GM12878 (cell line): ENCODE data around the gene SLC35A4. TPM values are rescaled to one million over a fixed set of nuclear protein-coding genes. Genes with fewer than 3 reads are reported as not detected.

Experiments used
- CEBPB ChIP-seq, 2 experiments: fragments of 150-350 bp in 1 of 2; IDR thresholded peaks; 2 replicates each; pipeline ENCODE4 v1.6.1; 2012 to 2014; ENCODE audit warnings: low read depth in 2 of 2, low read length in 2 of 2, borderline replicate concordance in 1 of 2, inconsistent platforms in 1 of 2
- CUX1 ChIP-seq: IDR thresholded peaks from 2 replicates; pipeline ENCODE4 v1.6.1; 2012; ENCODE audit warnings: improper control_type of control experiment, low read depth, low read length; ENCODE audit not compliant: insufficient replicate concordance
- DPF2 ChIP-seq: fragments of 450-650 bp; IDR thresholded peaks from 2 replicates; pipeline ENCODE4 v1.6.1; 2017; ENCODE audit warnings: mild to moderate bottlenecking
- GABPA ChIP-seq: IDR thresholded peaks from 2 replicates; pipeline ENCODE4 v1.6.1; 2014; ENCODE audit warnings: antibody characterized with exemption, low read depth, mild to moderate bottlenecking, inconsistent platforms
- HCFC1 ChIP-seq: fragments of 150-350 bp; IDR thresholded peaks from 2 replicates; pipeline ENCODE4 v1.6.1; 2014; ENCODE audit warnings: low read length
- HDAC6 ChIP-seq: fragments of 200-600 bp; sonication (generic); IDR thresholded peaks from one replicate; pipeline ENCODE4 v1.8.0; 2017; ENCODE audit warnings: antibody characterized with exemption; ENCODE audit not compliant: unreplicated experiment
- NBN ChIP-seq: fragments of 450-650 bp; IDR thresholded peaks from 2 replicates; pipeline ENCODE4 v1.6.1; 2016
- NR2F1 ChIP-seq: fragments of 450-650 bp; conservative IDR thresholded peaks from 2 replicates; pipeline ENCODE4 v1.6.1; 2017; ENCODE audit warnings: mild to moderate bottlenecking
- PAX8 ChIP-seq: fragments of 450-650 bp; IDR thresholded peaks from 2 replicates; pipeline ENCODE4 v1.6.1; 2017; ENCODE audit warnings: mild to moderate bottlenecking, moderate library complexity
- RAD51 ChIP-seq: fragments of 450-650 bp; IDR thresholded peaks from 2 replicates; pipeline ENCODE4 v1.6.1; 2016; ENCODE audit warnings: moderate library complexity, mild to moderate bottlenecking, inconsistent platforms
- SRF ChIP-seq, 2 experiments: IDR thresholded peaks; 2 replicates each; pipeline ENCODE4 v1.6.1; 2011; ENCODE audit warnings: low read depth in 2 of 2, low read length in 2 of 2, mild to moderate bottlenecking in 1 of 2, moderate library complexity in 1 of 2
- STAT3 ChIP-seq: IDR thresholded peaks from 2 replicates; pipeline ENCODE4 v1.6.1; 2011; ENCODE audit warnings: low read depth, low read length, improper control_type of control experiment
- TCF3 ChIP-seq: IDR thresholded peaks from 2 replicates; pipeline ENCODE4 v1.6.1; 2012; ENCODE audit warnings: low read depth, mild to moderate bottlenecking, low read length, borderline replicate concordance; ENCODE audit not compliant: insufficient read depth
- ZBTB4 ChIP-seq: fragments of 450-650 bp; formaldehyde crosslinking; IDR thresholded peaks from 2 replicates; pipeline ENCODE4 v1.4.0; 2022; ENCODE audit warnings: mild to moderate bottlenecking, moderate library complexity
- ZBTB40 ChIP-seq: fragments of 450-650 bp; IDR thresholded peaks from 2 replicates; pipeline ENCODE4 v1.6.1; 2016; ENCODE audit warnings: mild to moderate bottlenecking, moderate library complexity, borderline replicate concordance
- polyA plus RNA-seq, 11 experiments: library from polyadenylated mRNA; depleted of rRNA in 4 of 11; unstranded in 6 of 11; stranded (reverse) in 5 of 11; fragments of >200 nt; fragmentation: Nextera tagmentation in 4 of 11; fragmentation: Illumina TruSeq in 1 of 11; extraction: Ambion mirVana in 4 of 11; extraction: Trizol in 1 of 11; gene quantifications; 1 replicate in 1 of 11; 2 replicates in 10 of 11; pipeline versions ENCODE4 v1.2.1 to v1.2.3, GENCODE V29; 2011 to 2016; ENCODE audit warnings: inconsistent platforms in 2 of 11, missing spikeins in 2 of 11, low read depth in 1 of 11
- total RNA-seq, 4 experiments: library from RNA; depleted of rRNA in 3 of 4; stranded (reverse); fragments of >200 nt in 3 of 4; fragmentation: Illumina TruSeq in 1 of 4; extraction: Trizol in 1 of 4; gene quantifications; 2 replicates each; pipeline versions ENCODE4 v1.2.1 to v1.2.3, GENCODE V29; 2013 to 2021

The SLC35A4 gene
- total and polyA plus RNA-seq, 10 of the 15 experiments (the other 5 are each of a cell fraction or from before 2014, with no cell fraction given) = 23.8 to 167 (median 114) TPM

GRCh38 chr5:140547508-140548299 is 16.9 kb upstream of the SLC35A4 start, which contains the start of gene EIF4EBP3 (continued):
- TF ChIP-seq STAT3 = no peak
- TF ChIP-seq NBN = peak; percentile 65; the same call in 1 of the 2 replicates
- peak; percentile 31; the same call in 1 of the 2 replicates for TF ChIP-seq HCFC1
- no peak for TF ChIP-seq CEBPB (IDR thresholded peaks at IDR 0.05; ENCODE audit: borderline replicate concordance in 1 of 2, low read depth in 2 of 2, low read length in 2 of 2)
- no peak for TF ChIP-seq HDAC6
- TF ChIP-seq TCF3 = peak; percentile 50; the same call in 1 of the 2 replicates
- no peak for TF ChIP-seq ZBTB40
- no peak for TF ChIP-seq GABPA
- TF ChIP-seq CUX1 = no peak
- no peak; a peak in 1 of 4 replicates for TF ChIP-seq SRF (IDR thresholded peaks at IDR 0.05; ENCODE audit: low read depth in 2 of 2, low read length in 2 of 2)
- TF ChIP-seq NR2F1 = 0 out of 2 replicates have a peak, but pooled peaks have one; percentile 12
- no peak for TF ChIP-seq PAX8
- peak; percentile 88 for TF ChIP-seq RAD51
- peak; percentile 92 for TF ChIP-seq DPF2
- TF ChIP-seq ZBTB4 (CRISPR knock-in tag) = no peak
